Stimulated activated CD4-positive, alpha-beta T cell treated with anti-CD3 and anti-CD28 coated beads, Interleukin-1b, Interleukin-23, amount 100 ng/mL, for 24 hours (primary cell): Measurements from ENCODE around the gene TMPRSS6.
A peak's percentile ranks its signal among the peaks of the same experiment; 100 is the strongest.

Experiments
- DNase-seq, 4 experiments: peaks; one replicate each; pipeline ENCODE4 v3.0.0-alpha.2; 2020; ENCODE audit warnings: low read depth in 4 of 4, low spot score in 1 of 4

The TMPRSS6 gene

GRCh38 chr22:37030560-37031281 is 78.8 kb downstream of the TMPRSS6 start:
- DNase-seq = no peak

GRCh38 chr22:37028692-37029674 is 80.5 kb downstream of the TMPRSS6 start:
- DNase-seq = no peak

- DNase-seq = no peak
These were observed 82.0 kb downstream of the TMPRSS6 start for GRCh38 chr22:37027556-37027955.

GRCh38 chr22:37026325-37026724 is 83.2 kb downstream of the TMPRSS6 start:
- DNase-seq = no peak

- DNase-seq = no peak
These were observed 83.9 kb downstream of the TMPRSS6 start for GRCh38 chr22:37025500-37026070.

- DNase-seq = no peak
These were observed 85.0 kb downstream of the TMPRSS6 start for GRCh38 chr22:37024339-37025157.

GRCh38 chr22:37023743-37024338 is 85.7 kb downstream of the TMPRSS6 start:
- DNase-seq = no peak

- DNase-seq = no peak
These were observed 86.8 kb downstream of the TMPRSS6 start for GRCh38 chr22:37022483-37023337.

GRCh38 chr22:37021710-37022482 is 87.6 kb downstream of the TMPRSS6 start:
- peak in 2 of 4 experiments; percentile 40 for DNase-seq

- no peak for DNase-seq
These were observed 88.5 kb downstream of the TMPRSS6 start for GRCh38 chr22:37021041-37021440.

- no peak for DNase-seq
These were observed 89.4 kb downstream of the TMPRSS6 start for GRCh38 chr22:37020192-37020479.

- DNase-seq = peak in 1 of 4 experiments; percentile 29
These were observed 90.0 kb downstream of the TMPRSS6 start, which contains the start of the genes MPST and TST for GRCh38 chr22:37019309-37020191. Gene MPST (plus strand): TSS chr22:37019742. CDS start chr22:37019837, 95 bp downstream. Gene TST (minus strand): TSS chr22:37019447. CDS start chr22:37018732, 715 bp downstream.

GRCh38 chr22:37018815-37019308 is 90.7 kb downstream of the TMPRSS6 start:
- no peak for DNase-seq

GRCh38 chr22:37018086-37018814 is 91.3 kb downstream of the TMPRSS6 start:
- DNase-seq = no peak

GRCh38 chr22:37017356-37017755 is 92.2 kb downstream of the TMPRSS6 start:
- no peak for DNase-seq

- no peak for DNase-seq
These were observed 93.2 kb downstream of the TMPRSS6 start for GRCh38 chr22:37016134-37016910.
